CD4-positive, alpha-beta T cell treated with Interleukin-10 for 1 hour (primary cell): ENCODE data around the gene UVSSA.
"Not testable (repeated sequence)": the region's sequence is repeated elsewhere in the genome, so short reads cannot be mapped to it uniquely, and the experiment has no call there.

Source experiments
- DNase-seq: peaks from one replicate; pipeline ENCODE4 v3.0.0-alpha.2; 2020

Gene UVSSA

GRCh38 chr4:1316537-1317168, 30.4 kb upstream of the UVSSA start:
- DNase-seq: no peak

- DNase-seq: no peak
Observed at GRCh38 chr4:1317177-1318045, 29.6 kb upstream of the UVSSA start.

GRCh38 chr4:1318046-1318375, 29.0 kb upstream of the UVSSA start:
- DNase-seq: no peak

- peak; percentile 39 for DNase-seq
Observed at GRCh38 chr4:1318488-1319213, 28.4 kb upstream of the UVSSA start.

GRCh38 chr4:1321486-1321885, 25.5 kb upstream of the UVSSA start:
- DNase-seq: no peak

- DNase-seq: no peak
Observed at GRCh38 chr4:1321946-1322650, 24.9 kb upstream of the UVSSA start.

- DNase-seq: no peak
Observed at GRCh38 chr4:1323280-1323634, 23.8 kb upstream of the UVSSA start.

- no peak for DNase-seq
Observed at GRCh38 chr4:1323635-1324442, 23.2 kb upstream of the UVSSA start.

- DNase-seq: not testable (repeated sequence)
Observed at GRCh38 chr4:1324443-1325175, 22.4 kb upstream of the UVSSA start.

- no peak for DNase-seq
Observed at GRCh38 chr4:1325176-1325480, 21.9 kb upstream of the UVSSA start.

- no peak for DNase-seq
Observed at GRCh38 chr4:1325681-1326635, 21.1 kb upstream of the UVSSA start.

- DNase-seq: no peak
Observed at GRCh38 chr4:1326751-1327525, 20.1 kb upstream of the UVSSA start.

GRCh38 chr4:1327526-1328266, 19.3 kb upstream of the UVSSA start:
- DNase-seq: no peak

- DNase-seq: no peak
Observed at GRCh38 chr4:1328267-1329155, 18.5 kb upstream of the UVSSA start.

- DNase-seq: peak; percentile 56
Observed at GRCh38 chr4:1329408-1330371, 17.3 kb upstream of the UVSSA start.

- DNase-seq: peak; percentile 76
Observed at GRCh38 chr4:1330761-1331590, 16.0 kb upstream of the UVSSA start.
